GM13976 (cell line): ENCODE results near the gene UTP18.
A peak's percentile ranks its signal among the peaks of the same experiment; 100 is the strongest.
"Not testable (repeated sequence)": the region's sequence is repeated elsewhere in the genome, so short reads cannot be mapped to it uniquely, and the experiment has no call there.

Experiments
- DNase-seq: peaks from one replicate; pipeline ENCODE4 v3.0.0; 2012; ENCODE audit warnings: low spot score
- in situ Hi-C: fragments of 300-500 bp; cut with MboI; formaldehyde crosslinking; loops from one replicate; pipeline ENCODE4 v1.12.0; 2022; ENCODE audit warnings: low sequenced_read_pairs, mixed read lengths, inconsistent platforms; ENCODE audit not compliant: unreplicated experiment
- TF ChIP-seq, protein P1 (sequence below): IDR thresholded peaks from 2 replicates; pipeline ENCODE4 v1.5.1; 2012; ENCODE audit warnings: borderline replicate concordance, mild to moderate bottlenecking; ENCODE audit not compliant: insufficient read depth; ENCODE audit errors: extremely low read depth, missing control alignments, control extremely low read depth

The UTP18 gene

DNA sequence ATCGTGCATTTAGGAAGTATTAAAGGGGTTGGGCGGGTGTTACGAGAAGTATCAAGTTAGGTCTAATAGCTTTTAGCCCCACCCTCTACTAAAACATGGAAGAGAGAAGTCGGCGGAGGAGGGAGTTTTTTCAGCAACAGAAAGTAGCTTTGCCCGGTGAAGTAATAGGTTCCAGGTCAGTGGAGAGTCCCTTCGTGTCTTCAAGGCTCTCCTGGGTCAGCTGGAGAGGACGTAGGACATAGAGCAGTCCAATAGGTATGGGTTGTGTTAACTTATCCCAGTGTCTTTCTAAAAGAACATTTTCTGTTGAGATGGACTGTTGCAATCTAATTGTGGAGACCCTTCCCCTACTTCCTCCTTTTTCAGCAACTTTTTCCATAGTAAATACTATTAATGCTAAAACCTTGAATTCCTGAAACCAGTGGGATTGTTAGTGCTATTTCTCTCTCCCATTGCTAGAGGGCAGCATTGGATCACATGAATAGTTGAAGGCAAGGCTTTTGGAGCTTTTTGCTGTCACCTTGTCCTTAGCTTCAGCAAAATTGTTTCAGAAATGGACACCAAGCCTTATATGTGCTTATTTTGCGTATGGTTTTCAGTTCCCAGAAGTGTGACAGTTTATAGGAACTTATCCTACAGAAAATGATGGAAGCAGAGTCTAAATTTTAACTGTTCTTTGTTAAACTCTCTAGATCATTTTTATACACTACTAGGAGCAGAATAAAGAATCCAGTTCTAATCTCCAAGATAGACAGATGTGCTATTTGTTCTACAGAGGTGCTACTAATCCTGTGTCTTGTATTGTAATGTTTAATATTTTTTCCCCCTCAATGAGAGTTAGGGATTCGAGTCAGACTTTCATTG lies 38.4 kb downstream of the UTP18 start:
- DNase-seq: peak; percentile 25
- TF ChIP-seq, protein P1, sequence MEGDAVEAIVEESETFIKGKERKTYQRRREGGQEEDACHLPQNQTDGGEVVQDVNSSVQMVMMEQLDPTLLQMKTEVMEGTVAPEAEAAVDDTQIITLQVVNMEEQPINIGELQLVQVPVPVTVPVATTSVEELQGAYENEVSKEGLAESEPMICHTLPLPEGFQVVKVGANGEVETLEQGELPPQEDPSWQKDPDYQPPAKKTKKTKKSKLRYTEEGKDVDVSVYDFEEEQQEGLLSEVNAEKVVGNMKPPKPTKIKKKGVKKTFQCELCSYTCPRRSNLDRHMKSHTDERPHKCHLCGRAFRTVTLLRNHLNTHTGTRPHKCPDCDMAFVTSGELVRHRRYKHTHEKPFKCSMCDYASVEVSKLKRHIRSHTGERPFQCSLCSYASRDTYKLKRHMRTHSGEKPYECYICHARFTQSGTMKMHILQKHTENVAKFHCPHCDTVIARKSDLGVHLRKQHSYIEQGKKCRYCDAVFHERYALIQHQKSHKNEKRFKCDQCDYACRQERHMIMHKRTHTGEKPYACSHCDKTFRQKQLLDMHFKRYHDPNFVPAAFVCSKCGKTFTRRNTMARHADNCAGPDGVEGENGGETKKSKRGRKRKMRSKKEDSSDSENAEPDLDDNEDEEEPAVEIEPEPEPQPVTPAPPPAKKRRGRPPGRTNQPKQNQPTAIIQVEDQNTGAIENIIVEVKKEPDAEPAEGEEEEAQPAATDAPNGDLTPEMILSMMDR: peak; percentile 67
- in situ Hi-C loops: no loop called here

DNA sequence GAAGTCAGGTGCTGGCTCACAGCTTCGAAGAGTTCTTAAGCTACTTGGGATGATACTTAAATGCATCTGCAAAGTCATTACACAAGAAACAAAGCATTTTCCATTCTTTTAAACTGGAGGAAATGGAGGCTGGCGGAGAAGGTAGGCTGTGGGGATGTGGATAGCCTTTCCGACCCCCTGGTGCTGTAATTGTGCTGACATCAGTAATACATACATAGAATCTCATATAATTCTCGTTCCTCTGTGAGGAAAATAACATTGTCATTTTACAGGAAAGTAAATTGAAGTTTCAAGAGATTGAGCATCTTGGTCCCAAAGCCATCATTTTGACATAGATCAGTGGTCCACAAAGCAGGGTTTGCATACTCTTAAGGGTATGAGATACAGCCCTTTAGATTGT lies 39.5 kb downstream of the UTP18 start:
- in situ Hi-C loops: no loop called here
- TF ChIP-seq, protein P1: no peak
- DNase-seq: no peak

DNA sequence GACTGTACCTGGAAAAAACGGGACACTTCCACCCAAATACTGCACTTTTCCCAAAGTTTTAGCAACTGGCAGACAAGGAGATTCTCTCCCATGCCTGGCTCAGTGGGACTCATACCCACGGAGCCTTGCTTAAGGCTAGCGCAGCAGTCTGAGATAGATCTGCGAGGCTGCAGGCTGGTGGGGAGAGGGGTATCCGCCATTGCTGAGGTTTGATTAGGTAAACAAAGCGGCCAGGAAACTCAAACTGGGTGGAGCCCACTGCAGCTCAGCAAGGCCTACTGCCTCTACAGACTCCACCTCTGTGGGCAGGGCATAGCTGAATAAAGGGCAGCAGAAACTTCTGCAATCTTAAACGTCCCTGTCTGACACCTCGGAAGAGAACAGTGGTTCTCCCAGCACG lies 44.8 kb downstream of the UTP18 start:
- TF ChIP-seq, protein P1: no peak
- in situ Hi-C loops: no loop called here
- no peak for DNase-seq

DNA sequence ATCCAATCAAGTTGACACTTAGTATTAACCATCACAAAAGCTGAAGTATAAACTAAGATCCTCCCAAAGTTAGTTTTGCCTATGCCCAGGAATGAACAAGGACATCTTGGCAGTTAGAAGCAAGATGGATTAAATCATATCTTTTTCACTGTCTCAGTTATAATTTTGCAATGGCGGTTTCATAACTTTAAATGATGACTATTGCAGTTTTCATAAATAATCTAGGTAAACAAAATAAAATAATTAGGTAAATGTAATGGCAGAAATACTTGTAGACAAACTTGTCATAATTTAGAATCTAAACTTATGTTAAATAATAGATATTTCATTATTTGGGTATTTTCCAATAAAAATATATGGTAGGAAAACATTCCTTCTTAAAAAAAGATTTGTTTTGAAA lies 51.7 kb downstream of the UTP18 start:
- DNase-seq, in situ Hi-C loops: not testable (repeated sequence)

DNA sequence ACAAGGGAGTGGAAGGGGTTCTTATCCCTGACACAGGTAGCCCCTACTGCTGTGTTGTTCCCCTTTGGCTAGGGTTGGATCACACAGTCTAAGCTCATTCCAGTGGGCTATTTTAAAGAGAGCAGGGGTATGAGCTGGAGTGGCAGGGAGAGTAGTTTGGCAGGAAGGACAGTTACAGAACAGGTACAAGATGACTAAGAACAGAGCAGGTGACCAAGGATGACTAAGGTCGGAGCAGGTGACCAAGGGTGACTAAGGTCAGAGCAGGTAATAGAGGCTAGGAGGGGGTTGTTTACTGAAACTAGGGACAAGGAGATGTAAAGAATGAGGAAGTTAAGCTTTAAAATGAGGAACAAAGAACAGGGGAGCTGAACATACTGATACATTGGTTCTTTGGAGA lies 58.8 kb downstream of the UTP18 start:
- TF ChIP-seq, protein P1: no peak
- in situ Hi-C loops: no loop called here

DNA sequence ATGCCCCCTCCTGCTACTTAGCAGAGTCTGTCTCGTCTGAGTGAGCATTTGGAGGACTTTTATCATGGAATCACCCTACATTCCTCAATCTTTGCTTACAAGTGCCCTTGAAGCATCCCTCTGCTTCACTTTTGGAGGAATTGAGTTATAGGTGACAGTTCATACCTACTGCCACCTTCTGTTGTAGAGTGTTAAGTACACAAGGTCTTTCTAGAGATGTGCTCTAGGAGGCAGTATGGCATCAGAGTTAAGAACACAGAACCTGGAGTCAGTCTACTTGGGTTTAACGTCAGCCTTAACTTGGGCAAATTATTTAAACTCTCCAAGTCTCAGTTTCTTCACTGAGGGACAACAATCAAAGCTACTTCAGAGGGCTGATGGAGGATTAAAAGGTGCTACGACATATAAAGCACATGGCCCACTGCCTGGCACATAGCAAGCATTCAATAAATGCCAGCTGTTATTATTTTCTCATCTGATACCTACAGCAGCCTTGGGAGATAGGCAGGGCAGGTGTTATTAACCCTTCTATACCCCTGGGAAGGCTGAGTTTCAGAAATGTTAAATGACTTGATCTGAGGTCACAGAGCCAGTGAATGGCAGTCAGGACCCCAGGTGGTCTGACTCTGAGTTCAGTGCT lies 62.2 kb downstream of the UTP18 start:
- in situ Hi-C loops: no loop called here
- peak; percentile 40 for DNase-seq
- TF ChIP-seq, protein P1: peak; percentile 53

More for the DNA sequence above, 58.8 kb downstream of the UTP18 start:
- no peak for DNase-seq

DNA sequence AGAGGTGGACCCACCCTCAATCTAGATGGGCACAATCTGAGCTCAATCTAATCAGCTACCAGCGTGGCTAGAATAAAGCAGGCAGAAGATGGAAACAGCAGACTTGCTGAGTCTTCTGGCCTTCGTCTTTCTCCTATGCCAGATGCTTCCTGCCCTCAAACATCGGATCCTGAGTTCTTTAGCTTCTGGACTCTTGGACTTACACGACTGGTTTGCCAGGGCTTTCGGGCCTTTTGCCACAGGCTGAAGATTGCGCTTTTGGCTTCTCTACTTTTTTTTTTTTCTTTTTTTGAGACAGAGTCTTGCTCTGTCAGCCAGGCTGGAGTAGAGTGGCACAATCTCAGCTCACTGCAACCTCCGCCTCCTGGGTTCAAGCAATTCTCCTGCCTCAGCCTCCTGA lies 65.1 kb downstream of the UTP18 start:
- in situ Hi-C loops: no loop called here
- no peak for DNase-seq
- TF ChIP-seq, protein P1: no peak

DNA sequence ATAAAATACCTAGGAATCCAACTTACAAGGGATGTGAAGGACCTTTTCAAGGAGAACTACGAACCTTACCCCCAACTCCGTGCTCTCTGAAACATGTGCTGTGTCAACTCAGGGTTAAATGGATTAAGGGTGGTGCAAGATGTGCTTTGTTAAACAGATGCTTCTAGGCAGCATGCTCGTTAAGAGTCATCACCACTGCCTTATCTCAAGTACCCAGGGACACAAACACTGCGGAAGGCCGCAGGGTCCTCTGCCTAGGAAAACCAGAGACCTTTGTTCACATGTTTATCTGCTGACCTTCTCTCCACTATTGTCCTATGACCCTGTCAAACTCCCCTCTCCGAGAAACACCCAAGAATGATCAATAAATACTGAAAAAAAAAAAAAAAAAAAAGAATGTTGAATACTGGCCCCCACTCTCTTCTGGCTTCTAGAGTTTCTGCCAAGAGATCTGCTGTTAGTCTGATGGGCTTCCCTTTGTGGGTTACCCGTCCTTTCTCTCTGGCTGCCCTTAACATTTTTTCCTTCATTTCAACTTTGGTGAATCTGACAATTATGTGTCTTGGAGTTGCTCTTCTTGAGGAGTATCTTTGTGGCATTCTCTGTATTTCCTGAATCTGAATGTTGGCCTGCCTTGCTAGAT lies 70.6 kb downstream of the UTP18 start:
- DNase-seq, in situ Hi-C loops: not testable (repeated sequence)
